ENCODE measurements around the gene AZI2. TPM values are rescaled to one million over a fixed set of nuclear protein-coding genes. Genes with fewer than 3 reads are reported as not detected.
A peak's percentile ranks its signal among the peaks of the same experiment; 100 is the strongest.

AZI2 gene
- 10 to 100 TPM; 42.6 to 60.3 (median 51.5) TPM for total RNA-seq
- 10 to 100 TPM; 17.9 to 22.6 (median 18.6) TPM for polyA plus RNA-seq
- long read RNA-seq, donor 1, full-length matches to known transcripts = 16 of 16 reads
- long read RNA-seq, donor 1, partial matches to known transcripts = 0 of 16 reads
- long read RNA-seq, donor 1, other reads (novel, unspliced or antisense) = 0 of 16 reads
- long read RNA-seq, donor 2, full-length matches to known transcripts = 8 of 45 reads
- long read RNA-seq, donor 2, partial matches to known transcripts = 0 of 45 reads
- long read RNA-seq, donor 2, other reads (novel, unspliced or antisense) = 37 of 45 reads

GRCh38 chr3:28348629-28349468 lies at the start of gene AZI2, which contains the start of gene ZCWPW2:
Gene AZI2 (minus strand): TSS chr3:28348824. CDS start chr3:28340617, 8,207 bp downstream.
Gene ZCWPW2 (plus strand): TSS chr3:28348721. CDS start chr3:28413069, 64,348 bp downstream.
- peak within 1 kb of the TSS; percentile 63 to 88 (median 74) for H3K4me3 ChIP-seq
- DNase-seq = peak; percentile 98
- intact Hi-C loops (cut with DNase I; ENCODE audit: low total_unique reads) = no loop called here
- peaks cover 0 to 36% (median 24%) of the 10 kb centered on the region in 8 donors for H3K9me3 ChIP-seq
- no peaks in the 10 kb centered on the region for H3K27me3 ChIP-seq (replicated peaks in 1 of 7)
- peaks cover 22 to 70% (median 49%) of the 10 kb centered on the region in 6 donors for H3K4me1 ChIP-seq
- peaks cover 4 to 24% (median 6%) of the 10 kb centered on the region in 6 donors for H3K36me3 ChIP-seq
- 0 to 1% (median 0%) methylated on average over 63 to 83 of the region's 83 CpGs for WGBS, 5 donors
- TF ChIP-seq CTCF (IDR thresholded peaks at IDR 0.05 in 8 of 11, conservative IDR thresholded peaks at IDR 0.05 in 3 of 11) (peak in 4 of 11 experiments; percentile 15 to 42 (median 26)), POLR2A (IDR thresholded peaks at IDR 0.05) (peak in 2 of 3 donors; percentile 57 to 80), POLR2AphosphoS5 (IDR thresholded peaks at IDR 0.05) (peak; percentile 86 to 96 (median 93))
- H3K27ac ChIP-seq = peak within 1 kb of the TSS; percentile 98 to 99 (median 99)

- 87 to 100% (median 91%) methylated on average over 1 of the region's 1 CpG for WGBS, 5 donors
- intact Hi-C loops (cut with DNase I; ENCODE audit: low total_unique reads) = no loop called here
- Histone ChIP-seq H3K36me3 (no peaks in the 10 kb centered on the region), H3K27ac (no peak overlapping the region), H3K4me1 (no peaks in the 10 kb centered on the region), H3K9me3 (peaks cover 0 to 32% (median 23%) of the 10 kb centered on the region in 8 donors), H3K27me3 (replicated peaks in 1 of 7) (no peaks in the 10 kb centered on the region), H3K4me3 (no peak overlapping the region)
- TF ChIP-seq CTCF (IDR thresholded peaks at IDR 0.05 in 8 of 11, conservative IDR thresholded peaks at IDR 0.05 in 3 of 11) = no peak
- no peak for TF ChIP-seq POLR2A (IDR thresholded peaks at IDR 0.05)
- TF ChIP-seq POLR2AphosphoS5 (IDR thresholded peaks at IDR 0.05) = no peak
- no peak for DNase-seq
These were observed 40.4 kb upstream of the AZI2 start for GRCh38 chr3:28388978-28389377.

GRCh38 chr3:28386049-28386448 lies 37.4 kb upstream of the AZI2 start:
- Histone ChIP-seq H3K4me3 (no peak overlapping the region), H3K9me3 (peaks cover 0 to 4% (median 0%) of the 10 kb centered on the region in 8 donors), H3K36me3 (no peaks in the 10 kb centered on the region), H3K4me1 (no peaks in the 10 kb centered on the region), H3K27me3 (replicated peaks in 1 of 7) (no peaks in the 10 kb centered on the region), H3K27ac (no peak overlapping the region)
- no peak for DNase-seq
- TF ChIP-seq POLR2AphosphoS5 (IDR thresholded peaks at IDR 0.05) (no peak), CTCF (IDR thresholded peaks at IDR 0.05 in 8 of 11, conservative IDR thresholded peaks at IDR 0.05 in 3 of 11) (no peak), POLR2A (IDR thresholded peaks at IDR 0.05) (no peak)
- intact Hi-C loops (cut with DNase I; ENCODE audit: low total_unique reads) = no loop called here
- WGBS, 5 donors = 85 to 92% (median 88%) methylated on average over 5 of the region's 5 CpGs

All from spleen (tissue), 13 donors.